ENCODE data around the gene SMC3.

The SMC3 gene

DNA sequence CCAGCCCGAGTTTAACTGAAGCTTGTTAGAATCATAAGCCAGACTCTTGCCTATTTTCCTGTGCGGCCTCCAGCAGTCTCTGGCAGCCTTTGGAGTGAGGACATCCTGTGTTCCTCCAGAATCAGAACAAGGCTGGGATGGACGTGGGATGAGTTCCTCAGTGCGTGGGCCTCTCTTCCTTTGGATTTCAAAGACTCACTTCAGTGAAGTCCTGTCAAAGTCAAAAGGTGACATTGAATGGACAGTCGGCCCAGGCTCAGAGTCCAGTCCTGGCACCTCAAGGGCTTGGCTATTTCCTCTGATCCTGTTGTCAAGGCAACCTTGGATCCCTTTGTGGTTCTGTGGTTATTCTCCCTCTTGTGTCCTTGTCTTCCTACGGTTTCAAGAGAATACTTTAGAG is 21.4 kb upstream of the SMC3 start:
- DNase-seq: no peak

DNA sequence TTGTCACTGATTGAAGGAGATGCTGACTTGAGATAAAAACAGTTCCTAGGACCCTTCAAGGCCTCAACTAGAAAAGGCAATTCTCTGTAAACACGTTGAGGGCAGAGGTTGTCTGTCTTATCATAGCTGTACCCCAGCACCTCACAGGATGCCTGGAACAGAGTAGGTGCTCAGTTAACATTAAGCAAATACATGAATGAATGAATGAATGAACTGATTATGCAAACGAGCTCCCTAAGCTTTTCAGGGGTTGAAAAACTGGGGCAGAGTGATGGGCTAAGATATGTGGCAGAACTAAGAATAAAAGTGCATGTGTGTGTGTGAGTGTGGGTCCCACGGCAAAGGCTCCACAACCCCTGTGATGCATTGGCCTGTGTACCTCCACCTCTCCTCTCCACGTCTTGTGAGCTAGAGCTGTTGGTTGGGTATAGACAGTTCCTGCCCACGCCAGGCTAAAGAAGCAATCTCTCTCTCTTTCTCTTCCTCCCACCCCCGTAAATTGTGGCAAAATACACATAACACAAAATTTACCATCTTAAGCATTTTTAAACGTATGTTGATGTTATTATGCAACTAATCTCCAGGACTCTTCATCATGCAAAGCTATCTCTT is 20.9 kb upstream of the SMC3 start:
- DNase-seq: no peak

DNA sequence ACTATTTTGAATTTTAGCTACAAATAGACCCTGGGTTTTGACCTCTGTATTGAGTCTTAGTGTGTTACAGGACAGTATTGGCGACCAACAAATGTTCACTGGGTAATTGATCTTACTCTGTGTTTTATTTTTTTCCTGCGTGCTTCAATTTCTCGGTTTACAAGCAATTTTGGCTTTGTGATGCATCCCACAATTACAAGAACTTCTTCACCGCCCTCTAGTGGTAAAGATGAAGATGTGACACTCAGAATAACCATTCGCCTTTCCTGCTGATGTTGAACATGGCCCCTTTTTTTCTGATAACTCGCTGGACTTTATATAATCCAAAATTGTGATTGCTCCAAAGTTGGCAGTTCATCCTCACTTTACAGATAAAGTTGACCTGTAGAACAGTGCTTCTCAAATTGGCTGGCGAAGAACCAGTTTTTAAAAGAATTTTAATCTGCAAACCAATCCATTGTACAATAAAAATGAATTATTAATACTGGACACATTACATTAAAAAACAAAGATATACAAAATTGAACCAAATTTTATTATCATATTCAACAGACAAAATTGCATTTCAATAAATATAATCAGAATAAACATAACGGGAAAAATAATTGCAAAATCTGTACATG is 20.2 kb upstream of the SMC3 start:
- DNase-seq: peak; percentile 69

DNA sequence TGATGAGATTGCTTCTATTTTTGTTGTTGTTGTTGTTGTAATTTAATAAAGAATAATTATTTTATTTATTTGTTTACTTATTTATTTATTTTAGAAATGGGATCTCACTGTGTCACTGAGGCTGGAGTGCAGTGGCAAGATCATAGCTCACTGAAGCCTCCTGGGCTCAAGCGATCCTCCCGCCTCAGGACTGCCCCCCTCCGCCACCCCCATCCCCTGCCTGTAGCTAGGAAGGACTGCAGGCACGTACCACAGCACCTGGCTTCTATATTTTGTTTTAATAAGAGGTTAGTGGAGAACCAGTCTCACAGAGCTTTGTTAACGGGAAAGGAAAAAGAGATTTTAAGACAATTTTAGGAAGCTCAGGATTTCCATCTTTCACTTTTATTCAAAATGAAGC is 19.5 kb upstream of the SMC3 start:
- DNase-seq: no peak

DNA sequence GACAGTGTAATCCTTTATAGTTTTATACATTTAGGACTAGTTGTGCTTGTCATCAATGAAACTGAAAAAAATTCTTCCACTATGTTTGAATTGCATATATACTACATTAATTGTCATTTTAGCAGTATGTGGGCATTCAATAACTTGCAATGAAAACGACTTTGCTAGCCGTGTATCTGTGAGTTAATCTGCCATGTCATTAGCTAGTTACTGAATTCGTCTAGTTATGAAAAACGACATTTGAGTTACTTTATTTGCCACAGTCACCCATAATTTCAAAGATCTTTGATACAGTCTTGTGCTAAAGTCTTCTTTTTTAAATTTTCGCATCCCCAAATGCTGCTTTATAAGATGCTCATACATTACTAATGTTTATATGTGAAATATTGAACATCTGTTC is 18.3 kb upstream of the SMC3 start:
- DNase-seq: no peak

DNA sequence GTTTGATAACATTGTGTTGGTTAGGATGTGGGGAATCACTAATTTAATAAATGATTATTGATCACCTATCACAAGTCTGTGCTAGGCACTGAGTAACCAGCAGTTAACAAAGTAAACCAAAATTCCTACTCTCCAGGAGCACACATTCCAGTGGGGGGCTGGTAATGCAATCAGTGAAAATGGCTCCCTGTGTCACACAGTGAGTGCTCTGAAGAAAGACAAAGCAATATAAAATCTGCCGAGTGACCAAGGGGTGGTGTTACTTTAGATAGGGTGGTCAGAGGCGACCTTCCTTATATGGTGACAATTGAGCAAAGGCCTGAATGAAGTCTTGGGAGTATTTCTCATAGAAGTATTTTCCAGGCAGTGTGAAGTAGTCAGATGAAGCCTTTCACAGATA is 13.6 kb upstream of the SMC3 start:
- no peak for DNase-seq

DNA sequence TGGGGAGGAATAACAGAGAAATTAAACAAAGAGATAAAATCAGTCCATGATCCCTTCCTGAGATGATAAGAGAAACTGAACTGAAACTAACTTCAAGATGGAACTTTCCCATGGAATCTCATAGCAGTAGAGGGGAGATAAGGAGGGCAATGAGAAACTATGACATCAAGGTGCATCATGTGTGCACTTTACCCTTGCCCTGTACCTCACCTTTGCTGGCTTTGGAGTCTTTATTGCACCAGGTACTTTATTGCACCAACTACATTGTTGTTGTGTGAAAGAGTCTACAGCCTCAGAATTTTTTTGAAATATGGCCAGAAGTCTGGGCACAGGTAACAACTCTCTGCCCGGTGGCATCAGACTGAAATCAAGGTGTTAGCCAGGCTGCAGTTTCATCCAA is 11.2 kb upstream of the SMC3 start:
- no peak for DNase-seq

DNA sequence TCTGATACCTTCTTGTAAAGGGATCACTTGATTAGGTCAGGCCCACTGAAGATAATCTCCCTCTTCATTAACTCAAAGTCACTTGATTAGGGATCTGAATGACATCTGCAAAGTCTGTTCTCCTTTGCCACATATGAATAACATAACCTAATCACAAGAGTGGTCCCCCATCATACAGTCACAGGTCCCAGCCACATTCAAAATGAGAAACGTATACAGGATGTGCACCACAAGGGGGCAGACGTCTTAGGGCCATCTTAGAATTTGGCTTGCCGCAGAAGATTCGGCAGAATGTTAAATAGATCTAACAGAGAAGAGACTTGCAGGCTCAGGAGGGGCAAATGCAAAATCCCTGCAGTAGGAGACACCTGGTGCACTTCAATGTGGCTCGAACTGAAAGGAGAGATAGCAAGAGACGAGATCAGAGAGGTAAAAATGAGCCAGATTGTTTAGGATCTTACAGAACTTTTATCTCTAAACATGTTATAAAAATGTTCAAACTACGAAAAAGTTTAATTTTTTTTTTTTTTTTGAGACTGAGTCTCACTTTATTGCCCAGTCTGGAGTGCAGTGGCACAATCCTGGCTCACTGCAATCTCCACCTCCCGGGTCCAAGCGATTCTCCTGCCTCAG is 10.4 kb upstream of the SMC3 start:
- peak; percentile 62 for DNase-seq

DNA sequence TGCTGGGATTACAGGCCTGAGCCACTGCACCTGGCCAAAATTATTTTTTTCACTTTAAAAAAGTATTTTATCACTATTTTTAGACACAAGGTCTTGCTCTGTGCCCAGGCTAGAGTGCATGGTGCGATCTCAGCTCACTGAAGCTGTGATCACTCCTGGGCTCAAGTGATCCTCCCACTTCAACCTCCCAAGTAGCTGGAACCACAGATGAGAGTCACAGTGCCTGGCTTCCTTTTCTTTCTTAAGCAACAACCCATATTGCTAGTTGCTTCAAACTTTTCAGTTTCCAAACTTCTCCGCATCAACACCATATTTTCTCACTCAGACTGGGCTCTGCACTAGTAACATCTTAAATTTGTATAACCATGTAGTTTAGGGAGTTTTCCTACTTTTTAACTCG is 9.5 kb upstream of the SMC3 start:
- DNase-seq: no peak

DNA sequence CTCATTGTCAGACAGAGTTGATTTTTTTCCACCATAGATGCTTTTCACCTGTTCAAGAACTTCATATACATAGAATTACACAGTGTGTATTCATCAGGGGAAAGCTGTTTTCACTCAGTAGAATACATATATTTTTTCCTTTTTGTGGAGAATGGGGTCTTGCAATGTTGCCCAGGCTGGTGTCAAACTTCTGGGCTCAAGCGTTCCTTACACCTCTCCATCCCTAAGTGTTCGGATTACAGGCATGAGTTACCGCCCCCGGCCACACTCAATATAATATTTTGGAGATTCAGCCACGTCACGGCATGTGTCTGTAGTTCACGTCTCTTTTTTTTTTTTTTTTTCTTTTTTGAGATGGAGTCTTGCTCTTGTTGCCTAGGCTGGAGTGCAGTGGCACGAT is 7.5 kb upstream of the SMC3 start:
- DNase-seq: no peak

DNA sequence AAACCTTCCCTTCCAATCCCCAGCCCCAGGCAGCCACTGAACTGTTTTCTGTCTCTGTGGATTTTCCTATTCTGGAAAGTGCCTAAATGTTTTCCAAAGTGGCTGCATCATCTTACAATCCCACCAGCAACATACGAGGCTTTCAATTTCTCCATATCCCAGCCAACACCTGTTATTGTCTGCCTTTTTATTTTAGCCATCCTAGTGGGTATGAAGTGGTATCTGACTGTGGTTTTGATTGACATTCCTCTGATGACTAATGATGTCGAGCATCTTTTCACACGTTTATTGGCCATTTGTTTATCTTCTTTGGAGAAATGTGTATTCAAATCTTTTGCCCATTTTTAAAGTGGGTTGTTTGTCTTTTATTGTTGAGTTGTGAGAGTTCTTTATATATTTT is 6.2 kb upstream of the SMC3 start:
- no peak for DNase-seq

DNA sequence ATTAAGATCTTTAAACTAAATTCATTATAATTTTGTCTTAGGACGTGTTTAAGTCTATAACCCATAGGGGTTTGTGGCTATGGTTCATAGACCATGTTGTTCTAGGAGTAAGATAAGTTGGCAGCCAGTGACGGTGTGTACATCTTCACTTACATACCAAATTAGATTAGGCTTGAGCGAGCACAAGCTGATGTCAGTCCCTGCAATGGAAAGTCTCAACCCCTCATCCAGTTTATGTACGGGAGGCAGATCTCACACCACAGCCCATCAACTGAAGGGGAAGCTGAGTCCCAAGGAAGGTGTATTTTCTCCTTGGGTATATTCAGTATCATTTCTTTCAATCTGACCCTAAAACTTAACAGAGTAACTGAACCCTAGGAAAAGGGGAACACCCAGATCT is 5.1 kb upstream of the SMC3 start:
- DNase-seq: no peak

DNA sequence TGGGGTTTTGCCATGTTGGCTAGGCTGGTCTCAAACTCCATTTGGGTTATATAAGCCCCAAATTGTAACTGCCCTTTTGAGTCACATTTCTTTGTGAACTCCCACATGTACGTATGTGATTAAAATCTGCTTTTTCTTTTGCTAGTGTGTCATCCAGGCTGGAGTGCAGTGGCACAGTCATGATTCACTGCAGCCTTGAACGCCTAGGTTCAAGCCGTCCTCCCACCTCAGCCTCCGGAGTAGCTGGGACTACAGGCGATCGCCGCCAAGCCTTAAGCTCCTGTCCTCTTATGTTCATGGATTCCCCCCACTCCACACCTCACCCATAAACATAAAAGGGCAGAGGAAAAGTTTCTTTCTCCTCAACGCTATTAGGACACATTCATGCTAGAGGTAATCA is 4.4 kb upstream of the SMC3 start:
- no peak for DNase-seq

DNA sequence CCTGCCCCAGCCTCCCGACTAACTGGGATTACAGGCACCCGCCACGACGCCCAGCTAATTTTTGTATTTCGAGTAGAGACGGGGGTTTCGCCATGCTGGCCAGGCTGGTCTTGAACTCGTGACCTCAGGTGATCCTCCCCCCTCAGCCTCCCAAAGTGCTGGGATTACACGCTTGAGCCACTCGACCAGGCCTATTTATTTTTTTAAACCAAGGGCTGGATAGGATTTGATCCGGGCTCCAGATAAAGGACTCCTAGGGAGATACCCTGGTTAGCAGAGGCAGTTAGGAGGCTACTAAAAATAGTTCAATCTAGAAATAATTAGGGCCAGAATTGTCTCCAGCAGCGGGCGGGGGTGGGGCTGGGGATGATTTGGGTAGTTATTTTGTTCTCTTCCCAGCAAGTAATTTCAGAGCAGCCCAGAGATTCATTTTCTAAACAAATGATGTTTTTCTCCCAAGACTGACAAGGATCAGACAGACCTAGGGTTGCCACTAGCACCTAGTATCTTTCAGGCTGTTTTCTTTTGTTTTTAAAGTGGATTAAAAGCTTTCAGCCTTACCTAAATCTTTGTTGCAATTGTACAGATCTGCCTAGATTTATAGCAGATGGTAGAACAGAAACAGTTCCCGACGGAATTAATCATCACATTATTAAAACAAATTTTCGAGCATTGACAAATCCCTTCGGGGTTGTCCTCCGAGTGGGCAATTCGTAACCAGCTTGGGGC is 859 bp upstream of the SMC3 start:
- peak; percentile 30 for DNase-seq

DNA sequence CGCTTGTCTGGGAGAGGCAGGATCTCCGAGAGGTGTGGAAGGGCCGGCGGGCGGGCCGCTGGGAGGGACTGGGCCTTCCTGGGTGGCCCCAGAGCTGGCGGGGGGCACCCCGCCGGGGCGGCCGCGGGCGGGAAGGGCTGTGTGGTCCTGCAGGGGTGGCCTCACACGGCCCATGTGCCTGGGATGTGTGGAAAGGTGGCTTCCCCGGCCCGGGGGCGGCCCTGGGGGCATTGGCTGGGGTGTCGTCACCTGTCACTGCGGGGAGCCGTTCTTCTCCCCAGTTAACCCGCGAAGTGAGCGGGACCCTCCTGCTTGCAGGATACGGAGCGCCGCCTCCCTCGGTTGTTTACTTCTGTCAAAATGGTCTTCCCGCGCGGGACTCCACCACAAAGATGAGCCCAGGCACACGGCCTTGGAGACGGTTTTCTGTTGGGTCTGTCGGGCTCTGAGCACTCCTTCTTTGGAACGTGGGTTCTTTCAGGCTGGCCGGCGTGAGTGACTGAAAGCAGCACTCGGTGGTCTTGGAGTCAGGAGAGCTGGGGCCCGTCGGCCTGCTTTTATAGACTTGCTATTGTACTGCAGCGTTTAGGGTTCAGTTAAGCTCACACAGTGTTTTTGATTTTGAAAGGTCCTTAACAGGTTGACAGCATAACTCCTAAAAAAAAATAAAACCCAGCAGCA is 700 bp downstream of the SMC3 start:
- no peak for DNase-seq

DNA sequence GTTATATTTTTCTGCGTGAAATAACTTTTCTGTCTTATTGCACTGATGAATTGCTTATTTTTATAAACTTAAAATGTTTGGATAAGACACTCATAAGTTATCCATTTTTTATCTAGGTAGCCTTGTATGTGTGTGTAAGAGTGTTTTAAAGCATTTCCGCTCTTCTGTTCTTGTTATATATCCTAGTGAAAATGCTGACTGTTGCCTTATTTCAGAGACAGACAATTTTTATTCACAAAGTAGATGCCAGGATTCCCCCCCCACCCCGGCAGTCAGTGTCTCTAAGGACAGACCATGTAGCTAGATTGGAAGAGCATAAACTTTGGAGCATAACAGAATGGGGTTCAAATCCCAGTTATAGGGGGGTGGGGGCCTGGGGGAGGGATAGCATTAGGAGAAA is 1.6 kb downstream of the SMC3 start:
- DNase-seq: no peak

DNA sequence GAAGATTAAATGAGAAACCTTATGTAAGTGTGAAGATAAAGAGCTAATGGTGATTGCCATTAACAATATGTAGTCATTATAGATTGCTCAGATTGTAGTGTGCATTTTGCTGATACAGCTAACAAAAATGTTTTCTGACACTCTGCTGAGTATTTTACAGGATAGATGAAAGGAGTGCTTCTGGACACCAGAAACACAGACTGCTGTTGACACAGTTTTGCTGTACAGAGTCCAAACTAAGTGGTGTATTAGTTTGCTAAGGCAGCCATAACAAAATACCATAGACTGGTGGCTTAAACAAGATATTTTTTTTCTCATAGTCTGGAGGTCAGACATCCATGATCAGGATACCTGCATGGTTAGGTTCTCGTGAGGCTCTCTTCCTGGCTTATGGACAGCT is 2.2 kb downstream of the SMC3 start:
- no peak for DNase-seq

DNA sequence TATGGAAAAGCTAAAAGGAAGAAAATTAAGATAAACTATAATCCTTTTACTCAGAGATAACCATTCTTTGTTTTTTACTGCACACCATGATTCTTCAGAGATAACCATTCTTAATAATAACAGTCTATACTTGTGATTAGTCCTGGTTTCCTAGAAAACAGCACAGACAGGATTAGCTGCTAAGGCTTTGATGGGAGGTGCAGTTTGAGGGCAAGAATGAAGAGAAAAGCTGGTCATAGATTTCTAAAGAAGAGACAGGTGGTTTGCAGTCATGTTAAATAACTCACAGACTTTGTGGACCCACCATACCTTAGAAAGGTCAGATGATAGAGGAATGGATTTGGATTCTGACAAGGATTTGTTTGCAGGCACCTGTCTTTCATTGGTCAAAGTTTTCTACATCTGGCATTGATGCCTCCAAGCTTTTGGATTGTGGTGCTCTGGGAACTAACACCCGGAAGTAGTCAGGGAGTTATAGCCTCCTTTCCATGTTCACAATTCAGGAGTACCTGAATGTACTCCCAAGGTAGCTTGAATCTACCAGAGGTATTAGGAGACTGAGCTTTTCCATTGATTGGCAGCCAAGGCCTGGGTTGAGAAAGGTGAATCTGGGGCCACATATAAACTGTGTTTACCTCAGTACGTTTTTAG is 3.7 kb downstream of the SMC3 start:
- DNase-seq: no peak

DNA sequence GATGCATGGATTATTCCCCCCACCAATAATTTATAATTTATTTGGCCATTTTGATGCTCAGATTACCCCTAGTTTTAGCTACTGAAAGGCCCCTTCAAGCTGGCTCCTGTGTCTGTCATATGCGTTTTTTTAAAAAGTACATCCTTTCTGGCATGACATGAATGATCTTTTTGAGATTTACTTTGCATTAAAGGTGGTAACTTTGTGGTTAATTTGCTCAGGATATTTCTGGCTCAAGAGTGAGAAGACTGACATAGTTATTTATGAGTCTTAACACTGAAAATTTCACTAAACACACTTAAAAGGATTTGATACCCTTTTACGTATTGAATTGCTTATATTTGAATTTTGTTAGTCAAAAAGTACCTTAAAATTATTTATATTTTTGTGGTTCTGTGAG is 5.4 kb downstream of the SMC3 start:
- no peak for DNase-seq

DNA sequence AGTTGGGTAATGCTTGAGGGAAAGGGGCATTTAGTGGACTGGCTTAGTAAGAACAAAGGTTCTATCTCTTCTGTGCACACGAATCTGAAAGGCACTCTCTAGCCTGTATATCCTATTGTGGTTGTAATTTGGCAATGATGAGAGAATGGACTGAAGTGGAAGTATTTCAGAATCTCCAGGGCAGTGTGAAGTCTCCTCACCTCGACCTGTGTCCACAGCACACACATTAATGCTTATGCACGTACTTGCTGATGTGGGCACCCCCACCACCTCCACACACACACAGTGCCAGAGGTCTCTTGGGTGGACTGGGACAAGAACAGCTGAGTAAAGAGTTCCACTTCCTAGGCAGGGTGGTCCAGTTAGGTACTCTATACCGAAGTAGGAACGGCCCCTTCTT is 6.9 kb downstream of the SMC3 start:
- DNase-seq: no peak

DNA sequence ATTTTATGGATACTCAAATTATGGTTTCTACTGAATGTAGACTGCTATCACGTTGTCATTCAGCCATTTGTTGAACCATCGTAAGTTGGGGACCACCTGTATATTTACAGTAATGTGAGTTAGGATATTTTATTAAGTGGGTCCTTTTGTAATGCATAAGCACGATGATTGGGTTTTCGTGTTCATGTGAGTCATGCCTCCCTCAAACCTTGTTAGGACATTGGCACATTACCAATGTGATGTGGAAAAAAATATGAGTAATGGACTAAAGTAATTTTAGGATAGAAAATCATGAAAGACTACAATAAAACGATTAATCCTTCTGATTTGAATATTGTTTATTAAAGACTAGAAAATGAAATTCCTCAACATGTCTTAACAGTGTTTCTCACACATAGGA is 8.7 kb downstream of the SMC3 start:
- DNase-seq: peak; percentile 72

DNA sequence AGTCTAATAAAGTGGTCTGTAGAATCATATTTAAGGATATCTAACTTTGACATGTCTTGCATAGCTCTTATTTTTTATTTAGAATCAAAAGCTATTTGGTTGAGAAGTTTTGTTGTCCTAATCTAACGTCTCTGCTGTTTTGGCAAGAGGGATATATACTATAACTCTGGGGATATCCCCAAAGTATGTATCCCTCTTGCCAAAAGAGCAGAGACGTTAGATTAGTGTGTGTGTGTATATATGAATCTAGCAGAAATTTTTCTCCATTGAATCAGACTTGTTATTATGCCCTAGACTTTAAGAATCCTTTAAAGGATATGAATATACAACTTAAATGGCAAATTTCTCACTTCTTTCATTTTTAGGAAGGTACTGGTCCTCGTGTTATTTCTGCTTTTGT is 9.6 kb downstream of the SMC3 start:
- DNase-seq: peak; percentile 55

DNA sequence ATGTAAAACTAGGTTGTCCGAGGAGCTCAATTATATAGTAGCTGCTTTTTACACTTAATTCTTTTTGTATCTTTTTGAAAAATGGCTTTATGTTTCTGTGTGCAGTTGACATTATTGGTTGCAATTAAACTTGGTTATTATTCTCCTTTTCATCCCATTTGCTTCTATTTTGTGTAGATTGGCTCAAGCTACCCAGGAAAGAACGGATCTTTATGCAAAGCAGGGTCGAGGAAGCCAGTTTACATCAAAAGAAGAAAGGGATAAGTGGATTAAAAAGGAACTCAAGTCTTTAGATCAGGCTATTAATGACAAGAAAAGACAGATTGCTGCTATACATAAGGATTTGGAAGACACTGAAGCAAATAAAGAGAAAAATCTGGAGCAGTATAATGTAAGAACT is 16.5 kb downstream of the SMC3 start:
- DNase-seq: no peak
